SK-N-SH (cell line): Measurements from ENCODE around the gene RNF40.
"Not testable (repeated sequence)": the region's sequence is repeated elsewhere in the genome, so short reads cannot be mapped to it uniquely, and the experiment has no call there.

Source experiments
- CTCF ChIP-seq: fragments of 200-600 bp; sonication (generic); IDR thresholded peaks from 2 replicates; pipeline ENCODE4 v1.6.1; 2017; ENCODE audit warnings: antibody characterized with exemption, mild to moderate bottlenecking, moderate library complexity
- JUND ChIP-seq: IDR thresholded peaks from 2 replicates; pipeline ENCODE4 v1.4.0; 2012
- RCOR1 ChIP-seq: fragments of 150-350 bp; IDR thresholded peaks from 2 replicates; pipeline ENCODE4 v1.6.1; 2017; ENCODE audit warnings: antibody characterized with exemption, low read length
- REST ChIP-seq: IDR thresholded peaks from 2 replicates; pipeline ENCODE4 v1.6.1; 2012; ENCODE audit warnings: mild to moderate bottlenecking, low read depth, low read length, moderate library complexity
- YY1 ChIP-seq: IDR thresholded peaks from 2 replicates; pipeline ENCODE4 v1.4.0; 2012; ENCODE audit warnings: low read depth, mild to moderate bottlenecking

GRCh38 chr16:30809675-30810074 is 47.6 kb downstream of the RNF40 start:
- TF ChIP-seq JUND, REST, RCOR1, CTCF, YY1: not testable (repeated sequence)
